ENCODE results near the gene ZNF496. TPM values are rescaled to one million over a fixed set of nuclear protein-coding genes. Genes with fewer than 3 reads are reported as not detected.

ZNF496 gene
- total and polyA plus RNA-seq, 2 donors (not counting 1 experiment from before 2014, with no cell fraction given), result 10.0 to 20.0 TPM

DNA sequence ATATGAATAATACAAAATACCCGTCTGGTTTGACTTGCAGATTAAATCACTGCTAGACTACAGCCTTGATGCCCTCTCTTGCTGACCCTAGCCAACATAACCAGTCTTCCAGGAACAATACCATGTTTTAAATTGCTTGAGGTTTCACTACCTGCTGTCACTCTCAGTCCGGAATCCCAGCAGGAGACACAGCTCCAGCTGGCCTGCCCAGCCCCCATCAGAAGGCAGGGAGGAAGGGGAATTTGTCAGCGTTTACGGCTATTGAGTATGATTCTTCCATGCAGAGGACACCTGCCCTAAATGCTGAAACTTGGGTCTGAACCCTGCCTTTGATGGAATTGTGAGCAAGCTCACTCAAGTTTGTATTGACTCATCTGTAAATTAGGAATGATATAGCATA, 33.0 kb downstream of the ZNF496 start:
- no peak for TF ChIP-seq EZH2 (IDR thresholded peaks at IDR 0.05; ENCODE audit: low read length, missing control alignments)
- TF ChIP-seq, protein P1, sequence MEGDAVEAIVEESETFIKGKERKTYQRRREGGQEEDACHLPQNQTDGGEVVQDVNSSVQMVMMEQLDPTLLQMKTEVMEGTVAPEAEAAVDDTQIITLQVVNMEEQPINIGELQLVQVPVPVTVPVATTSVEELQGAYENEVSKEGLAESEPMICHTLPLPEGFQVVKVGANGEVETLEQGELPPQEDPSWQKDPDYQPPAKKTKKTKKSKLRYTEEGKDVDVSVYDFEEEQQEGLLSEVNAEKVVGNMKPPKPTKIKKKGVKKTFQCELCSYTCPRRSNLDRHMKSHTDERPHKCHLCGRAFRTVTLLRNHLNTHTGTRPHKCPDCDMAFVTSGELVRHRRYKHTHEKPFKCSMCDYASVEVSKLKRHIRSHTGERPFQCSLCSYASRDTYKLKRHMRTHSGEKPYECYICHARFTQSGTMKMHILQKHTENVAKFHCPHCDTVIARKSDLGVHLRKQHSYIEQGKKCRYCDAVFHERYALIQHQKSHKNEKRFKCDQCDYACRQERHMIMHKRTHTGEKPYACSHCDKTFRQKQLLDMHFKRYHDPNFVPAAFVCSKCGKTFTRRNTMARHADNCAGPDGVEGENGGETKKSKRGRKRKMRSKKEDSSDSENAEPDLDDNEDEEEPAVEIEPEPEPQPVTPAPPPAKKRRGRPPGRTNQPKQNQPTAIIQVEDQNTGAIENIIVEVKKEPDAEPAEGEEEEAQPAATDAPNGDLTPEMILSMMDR (conservative IDR thresholded peaks at IDR 0.05 in 1 of 2, IDR thresholded peaks at IDR 0.05 in 1 of 2; ENCODE audit: low read depth in 1 of 2, low read length in 2 of 2), result no peak
- Histone ChIP-seq H3K9ac (ENCODE audit: insufficient read depth, low read length) (no peak overlapping the region), H3K4me2 (ENCODE audit: extremely low read depth, insufficient read depth, low read length) (no peak overlapping the region), H3K79me2 (ENCODE audit: control insufficient read depth, insufficient read depth, low read length) (no peaks in the 10 kb centered on the region), H4K20me1 (ENCODE audit: control insufficient read depth, extremely low read depth, insufficient read depth, low read length) (no peaks in the 10 kb centered on the region), H3K36me3 (ENCODE audit: control insufficient read depth, insufficient read depth, low read length) (peaks cover 11% of the 10 kb centered on the region), H2AFZ (ENCODE audit: low read length) (no peak overlapping the region), H3K27me3 (ENCODE audit: control insufficient read depth, insufficient read depth, low read length) (no peaks in the 10 kb centered on the region), H3K4me3 (replicated peaks in 1 of 4; ENCODE audit: control extremely low read depth in 1 of 4, insufficient read depth in 1 of 4, low read depth in 3 of 4, low read length in 4 of 4) (no peak overlapping the region), H3K27ac (ENCODE audit: insufficient read depth, low read length) (no peak overlapping the region), H3K9me3 (ENCODE audit: control insufficient read depth, insufficient read depth, low read depth, low read length) (no peaks in the 10 kb centered on the region), H3K4me1 (ENCODE audit: control insufficient read depth, extremely low read depth, insufficient read depth, low read length) (peaks cover 5% of the 10 kb centered on the region)
- no peak for DNase-seq (ENCODE audit: low read depth in 2 of 2)

DNA sequence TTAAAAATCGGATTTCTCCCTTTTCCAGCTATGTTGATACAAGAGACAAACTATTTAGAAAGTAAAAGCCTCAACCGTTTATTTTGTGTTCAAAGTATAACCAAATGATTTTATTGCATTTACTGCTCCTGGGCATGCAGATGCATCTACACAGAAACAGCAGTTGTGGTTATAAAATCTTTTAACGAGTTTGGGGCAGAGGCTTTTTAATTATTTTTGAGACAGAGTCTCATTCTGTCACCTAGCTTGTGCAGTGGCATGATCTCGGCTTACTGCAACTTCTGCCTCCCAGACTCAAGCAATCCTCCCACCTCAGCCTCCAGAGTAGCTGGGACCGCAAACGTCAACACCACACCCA, 33.6 kb downstream of the ZNF496 start:
- Histone ChIP-seq H3K4me1 (ENCODE audit: control insufficient read depth, extremely low read depth, insufficient read depth, low read length) (peaks cover 5% of the 10 kb centered on the region), H3K79me2 (ENCODE audit: control insufficient read depth, insufficient read depth, low read length) (no peaks in the 10 kb centered on the region), H3K27ac (ENCODE audit: insufficient read depth, low read length) (no peak overlapping the region), H3K9ac (ENCODE audit: insufficient read depth, low read length) (no peak overlapping the region), H3K27me3 (ENCODE audit: control insufficient read depth, insufficient read depth, low read length) (no peaks in the 10 kb centered on the region), H3K36me3 (ENCODE audit: control insufficient read depth, insufficient read depth, low read length) (peaks cover 11% of the 10 kb centered on the region), H2AFZ (ENCODE audit: low read length) (no peak overlapping the region), H3K9me3 (ENCODE audit: control insufficient read depth, insufficient read depth, low read depth, low read length) (no peaks in the 10 kb centered on the region), H3K4me2 (ENCODE audit: extremely low read depth, insufficient read depth, low read length) (no peak overlapping the region), H4K20me1 (ENCODE audit: control insufficient read depth, extremely low read depth, insufficient read depth, low read length) (no peaks in the 10 kb centered on the region), H3K4me3 (replicated peaks in 1 of 4; ENCODE audit: control extremely low read depth in 1 of 4, insufficient read depth in 1 of 4, low read depth in 3 of 4, low read length in 4 of 4) (no peak overlapping the region)
- DNase-seq (ENCODE audit: low read depth in 2 of 2), result no peak
- TF ChIP-seq, protein P1 (conservative IDR thresholded peaks at IDR 0.05 in 1 of 2, IDR thresholded peaks at IDR 0.05 in 1 of 2; ENCODE audit: low read depth in 1 of 2, low read length in 2 of 2), result no peak
- no peak for TF ChIP-seq EZH2 (IDR thresholded peaks at IDR 0.05; ENCODE audit: low read length, missing control alignments)

DNA sequence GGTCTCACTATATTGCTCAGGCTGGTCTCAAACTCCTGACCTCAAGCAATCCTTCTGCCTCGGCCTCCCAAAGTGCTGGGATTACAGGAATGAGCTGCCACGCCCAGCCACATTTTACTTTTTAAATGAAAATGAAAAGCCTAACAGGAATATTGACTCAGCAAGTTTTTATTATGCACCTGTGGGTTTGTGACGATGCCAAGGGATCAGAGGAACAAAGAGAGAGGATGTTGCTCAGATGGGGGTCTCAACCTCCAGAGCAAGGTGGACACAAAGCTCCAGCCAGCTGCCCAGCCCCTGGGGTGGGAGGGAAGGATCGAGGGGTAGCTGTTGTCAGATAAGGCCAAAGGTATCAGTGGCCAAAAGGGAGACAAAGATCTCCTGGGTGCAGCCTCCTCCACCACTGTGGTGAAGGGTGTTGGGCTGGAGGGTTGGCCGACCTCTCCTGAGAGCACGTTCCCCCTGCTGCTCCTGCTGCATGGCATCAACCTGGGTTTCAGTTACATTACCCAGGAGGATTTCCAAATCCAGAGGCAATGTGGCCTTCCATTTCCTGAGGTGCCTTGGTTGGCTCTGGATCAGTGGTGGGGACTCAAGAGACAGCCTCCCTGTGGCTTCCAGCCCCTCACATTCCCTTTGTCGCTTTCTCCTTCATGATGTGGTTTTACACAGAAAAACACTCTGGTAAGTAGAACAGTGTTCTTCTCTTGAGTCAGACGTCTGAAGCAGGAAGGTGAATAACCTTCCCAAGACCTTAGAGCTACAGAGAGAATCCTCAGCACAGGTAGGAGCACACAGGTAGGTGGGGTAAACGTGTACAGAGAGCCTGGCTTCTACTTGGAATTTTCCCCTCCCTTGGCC, 34.2 kb downstream of the ZNF496 start:
- Histone ChIP-seq H2AFZ (ENCODE audit: low read length) (no peak overlapping the region), H3K36me3 (ENCODE audit: control insufficient read depth, insufficient read depth, low read length) (peaks cover 11% of the 10 kb centered on the region), H4K20me1 (ENCODE audit: control insufficient read depth, extremely low read depth, insufficient read depth, low read length) (no peaks in the 10 kb centered on the region), H3K79me2 (ENCODE audit: control insufficient read depth, insufficient read depth, low read length) (no peaks in the 10 kb centered on the region), H3K4me2 (ENCODE audit: extremely low read depth, insufficient read depth, low read length) (no peak overlapping the region), H3K27me3 (ENCODE audit: control insufficient read depth, insufficient read depth, low read length) (no peaks in the 10 kb centered on the region), H3K27ac (ENCODE audit: insufficient read depth, low read length) (no peak overlapping the region), H3K4me3 (replicated peaks in 1 of 4; ENCODE audit: control extremely low read depth in 1 of 4, insufficient read depth in 1 of 4, low read depth in 3 of 4, low read length in 4 of 4) (no peak overlapping the region), H3K9me3 (ENCODE audit: control insufficient read depth, insufficient read depth, low read depth, low read length) (no peaks in the 10 kb centered on the region), H3K4me1 (ENCODE audit: control insufficient read depth, extremely low read depth, insufficient read depth, low read length) (peaks cover 5% of the 10 kb centered on the region), H3K9ac (ENCODE audit: insufficient read depth, low read length) (no peak overlapping the region)
- DNase-seq (ENCODE audit: low read depth in 2 of 2), result no peak
- TF ChIP-seq, protein P1 (conservative IDR thresholded peaks at IDR 0.05 in 1 of 2, IDR thresholded peaks at IDR 0.05 in 1 of 2; ENCODE audit: low read depth in 1 of 2, low read length in 2 of 2), result no peak
- TF ChIP-seq EZH2 (IDR thresholded peaks at IDR 0.05; ENCODE audit: low read length, missing control alignments), result no peak

All from fibroblast of lung (primary cell).